GM19240 (cell line): Measurements from ENCODE around the gene OSBPL6.
"Not testable (repeated sequence)": the region's sequence is repeated elsewhere in the genome, so short reads cannot be mapped to it uniquely, and the experiment has no call there.

ENCODE experiments used
- DNase-seq: peaks from one replicate; pipeline ENCODE4 v3.0.0; 2011; ENCODE audit warnings: low spot score; ENCODE audit not compliant: insufficient read length

OSBPL6 gene

DNA sequence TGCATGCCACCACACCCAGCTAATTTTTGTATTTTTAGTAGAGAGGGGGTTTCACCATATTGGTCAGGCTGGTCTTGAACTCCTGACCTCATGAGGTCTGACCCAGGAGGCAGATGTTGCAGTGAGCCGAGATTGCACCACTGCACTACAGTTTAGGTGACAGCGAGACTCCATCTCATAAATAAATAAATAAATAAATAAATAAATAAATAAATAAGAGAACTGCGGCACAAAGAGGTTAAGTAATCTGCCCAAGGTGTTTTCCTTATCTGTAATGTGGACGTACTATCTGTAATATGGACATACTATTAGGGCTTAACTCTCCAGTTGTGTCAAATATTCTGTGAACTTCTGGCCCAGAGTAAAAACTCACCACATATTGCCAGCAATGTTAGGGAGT lies 4.1 kb downstream of the OSBPL6 start:
- not testable (repeated sequence) for DNase-seq

DNA sequence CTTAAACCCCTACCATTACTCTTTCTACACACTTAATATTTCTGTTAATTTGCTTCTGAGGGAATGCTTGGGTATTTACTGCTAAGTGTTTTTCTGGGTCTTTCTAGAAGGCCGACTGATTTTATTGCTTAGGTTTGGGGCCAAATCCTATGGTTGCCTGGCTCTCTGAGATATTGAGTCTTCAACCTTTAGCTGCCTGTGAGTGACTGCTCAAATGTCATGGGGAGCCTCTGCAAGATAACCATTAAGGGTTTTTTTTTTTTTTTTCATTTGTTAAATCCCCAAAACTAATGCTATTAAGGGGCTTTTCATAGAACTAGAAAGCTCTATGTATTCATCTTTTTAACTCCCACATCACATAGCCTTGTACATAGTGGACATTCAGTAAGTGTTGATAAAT lies 5.0 kb downstream of the OSBPL6 start:
- DNase-seq, result no peak

DNA sequence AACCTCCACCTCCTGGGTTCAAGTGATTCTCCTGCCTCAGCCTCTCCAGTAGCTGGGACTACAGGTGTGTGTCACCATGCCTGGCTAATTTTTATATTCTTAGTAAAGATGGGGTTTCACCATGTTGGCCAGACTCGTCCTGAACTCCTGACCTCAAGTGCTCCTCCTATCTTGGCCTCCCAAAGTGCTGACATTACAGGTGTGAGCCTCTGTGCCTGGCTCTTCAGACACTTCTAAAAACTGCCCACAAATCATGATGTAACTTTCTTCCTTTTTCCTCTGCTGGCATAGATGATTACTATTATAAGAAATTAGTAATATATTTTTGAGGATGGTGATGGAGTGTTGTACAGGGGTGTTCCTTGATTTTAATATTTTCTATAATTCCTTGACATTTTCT lies 6.0 kb downstream of the OSBPL6 start:
- no peak for DNase-seq

DNA sequence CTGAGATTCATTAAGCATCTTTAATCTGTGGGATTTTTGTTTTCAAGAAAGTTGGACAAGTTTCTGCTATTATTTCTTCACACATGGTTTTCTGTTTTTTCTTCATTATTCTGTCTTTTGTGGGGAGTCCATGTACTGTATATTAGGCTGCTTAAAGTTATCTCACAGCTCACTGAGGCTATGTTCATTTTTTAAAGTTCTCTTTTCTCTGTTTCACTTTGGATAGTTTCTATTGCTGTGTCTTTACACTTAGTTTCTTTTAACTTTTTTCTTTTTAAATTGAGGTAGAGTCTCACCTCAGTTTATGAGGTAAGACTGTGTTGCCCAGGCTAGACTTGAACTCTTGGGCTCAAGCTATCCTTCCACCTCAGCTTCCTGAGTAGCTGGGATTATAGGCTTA lies 8.6 kb downstream of the OSBPL6 start:
- no peak for DNase-seq

DNA sequence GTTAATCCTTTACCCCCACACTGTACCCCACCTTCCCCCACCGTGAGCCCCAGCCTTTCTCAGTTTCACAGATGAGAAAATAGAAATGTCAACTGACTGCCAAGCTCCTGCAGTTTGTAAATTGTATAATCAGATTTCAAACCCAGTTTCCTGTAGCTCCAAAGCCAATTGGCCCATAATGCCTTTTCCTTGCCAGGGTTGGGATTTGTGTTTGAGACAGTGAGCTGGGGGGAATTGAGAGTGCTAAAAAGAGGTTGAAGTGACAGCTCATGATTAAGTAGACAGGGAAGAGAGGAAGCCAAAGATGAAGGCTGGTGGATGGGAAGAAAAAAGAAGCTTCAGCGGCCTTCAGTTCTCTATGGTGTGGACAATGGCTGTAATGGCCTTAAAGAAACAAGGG lies 10.7 kb downstream of the OSBPL6 start:
- no peak for DNase-seq

DNA sequence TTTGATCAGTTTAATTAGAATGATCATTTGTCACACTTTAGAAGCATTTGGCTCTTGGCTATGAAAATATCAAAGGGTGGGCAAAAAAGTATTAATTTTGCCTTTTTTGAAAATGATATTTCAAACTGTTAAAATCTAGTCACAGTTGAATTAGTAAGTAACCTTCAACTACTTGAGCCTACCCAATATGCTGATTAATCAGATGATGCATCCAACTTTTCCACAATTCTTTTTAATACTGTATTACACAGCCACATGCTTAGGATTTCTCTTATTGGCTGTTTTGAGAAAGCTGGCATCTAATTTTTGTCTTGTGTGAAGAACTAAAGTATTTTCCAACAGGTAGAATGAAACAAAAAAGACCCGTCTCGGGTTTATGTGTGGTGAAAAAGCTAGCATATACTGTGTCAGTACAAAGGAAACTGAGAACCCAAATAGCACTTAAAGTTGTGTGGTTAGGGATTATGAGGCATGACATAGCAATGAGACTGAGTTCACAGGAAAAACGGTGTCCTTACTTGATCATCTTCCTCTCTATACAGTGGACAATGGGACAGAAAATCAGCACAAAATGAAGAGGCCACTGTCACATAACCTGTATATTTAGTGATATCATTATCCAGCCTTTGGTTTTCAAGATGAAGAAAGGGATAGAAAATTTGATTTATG lies 11.7 kb downstream of the OSBPL6 start:
- DNase-seq, result no peak

DNA sequence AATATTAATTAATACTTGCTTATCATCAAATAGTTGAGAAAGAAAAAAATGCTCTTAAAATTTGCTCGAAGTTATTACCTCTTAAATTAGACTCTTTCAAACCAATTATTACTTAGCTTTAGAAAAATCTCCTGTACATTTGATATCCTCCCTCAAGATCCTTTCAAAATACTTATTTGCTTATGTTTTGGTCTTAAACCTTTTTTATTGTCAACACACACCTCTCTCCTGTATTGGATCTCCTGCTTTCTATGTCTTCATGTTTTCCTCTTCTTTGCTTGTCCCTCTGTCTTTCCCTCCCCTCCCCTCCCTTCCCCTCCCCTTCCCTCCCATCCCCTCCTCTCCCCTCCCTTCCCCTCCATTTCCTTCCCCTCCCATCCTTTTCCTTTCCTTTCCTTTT lies 14.0 kb downstream of the OSBPL6 start:
- no peak for DNase-seq

DNA sequence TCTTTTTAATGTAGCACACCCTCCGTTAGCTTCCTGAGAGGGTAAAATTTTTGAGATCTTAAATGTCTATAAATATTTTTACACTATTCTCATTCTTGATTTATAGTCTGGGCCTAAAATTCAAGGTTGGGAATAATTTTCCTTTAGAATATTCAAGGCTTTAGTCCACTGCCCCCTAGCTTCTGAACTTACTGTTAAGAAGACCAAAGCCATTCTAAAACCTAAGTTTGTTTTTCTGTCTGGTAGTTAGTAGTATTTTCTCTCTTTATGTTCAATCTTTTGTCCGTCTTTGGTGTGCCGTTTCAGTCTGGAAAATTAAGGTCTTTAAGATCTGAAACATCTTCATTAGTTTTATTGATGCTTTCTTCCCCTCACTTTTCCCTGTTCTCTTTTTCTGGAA lies 14.5 kb downstream of the OSBPL6 start:
- no peak for DNase-seq

DNA sequence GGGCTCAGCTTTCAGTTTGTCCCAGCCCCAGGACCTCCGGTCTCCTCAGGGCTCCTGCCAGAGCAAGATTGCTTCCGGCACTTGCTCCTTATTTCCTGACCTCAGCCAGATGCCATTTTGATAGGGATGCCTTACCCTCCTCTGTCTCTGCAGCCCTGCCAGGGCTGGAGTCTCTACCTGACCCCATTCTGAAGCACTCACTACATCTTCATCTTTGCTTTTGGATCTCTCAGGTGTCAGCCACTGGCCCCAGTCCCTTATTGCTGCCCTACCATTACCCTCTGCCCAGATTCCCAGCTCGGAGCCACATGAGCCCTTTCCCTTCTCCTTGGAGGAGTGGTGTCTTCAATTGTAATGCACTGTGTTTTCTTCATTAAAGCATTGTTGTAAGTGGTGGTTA lies 17.1 kb downstream of the OSBPL6 start:
- no peak for DNase-seq

DNA sequence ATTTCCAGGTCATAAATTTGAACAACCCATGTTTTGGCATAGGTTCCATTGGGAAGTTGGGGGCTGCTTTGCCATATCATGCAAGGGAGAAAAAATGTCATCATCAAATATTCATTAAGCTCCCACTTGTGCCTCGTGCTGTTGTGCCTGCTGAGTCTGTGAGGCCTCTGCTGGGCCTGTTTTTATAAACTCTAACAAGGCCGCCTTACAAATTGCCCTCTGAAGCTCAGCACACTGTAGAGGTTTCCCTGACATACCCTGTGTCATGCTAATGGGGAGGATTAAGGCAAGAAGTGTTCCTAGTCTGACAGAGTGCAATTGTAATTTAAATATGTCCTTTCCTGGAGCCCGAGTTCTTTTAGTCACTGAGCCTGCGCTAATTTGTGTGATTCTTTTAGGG lies 17.6 kb downstream of the OSBPL6 start:
- DNase-seq, result no peak

DNA sequence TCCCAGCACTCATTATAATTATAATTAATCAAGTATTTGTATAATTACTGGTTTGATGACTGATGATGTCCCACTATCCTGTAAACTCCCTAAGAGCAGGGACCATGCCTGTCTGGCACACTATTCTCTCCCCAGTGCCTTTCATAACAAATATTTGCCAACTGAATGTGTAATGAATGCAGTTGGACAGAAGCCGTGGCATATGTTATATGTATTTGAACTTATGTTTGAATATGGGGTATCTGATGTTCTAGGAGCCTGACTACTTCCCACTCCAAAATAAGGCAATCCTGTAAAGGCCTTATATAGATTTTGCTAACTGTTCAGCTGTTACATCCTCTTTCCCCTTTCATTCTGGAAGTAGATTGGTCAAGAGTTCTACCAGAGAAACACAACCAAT lies 19.7 kb downstream of the OSBPL6 start:
- DNase-seq, result no peak

DNA sequence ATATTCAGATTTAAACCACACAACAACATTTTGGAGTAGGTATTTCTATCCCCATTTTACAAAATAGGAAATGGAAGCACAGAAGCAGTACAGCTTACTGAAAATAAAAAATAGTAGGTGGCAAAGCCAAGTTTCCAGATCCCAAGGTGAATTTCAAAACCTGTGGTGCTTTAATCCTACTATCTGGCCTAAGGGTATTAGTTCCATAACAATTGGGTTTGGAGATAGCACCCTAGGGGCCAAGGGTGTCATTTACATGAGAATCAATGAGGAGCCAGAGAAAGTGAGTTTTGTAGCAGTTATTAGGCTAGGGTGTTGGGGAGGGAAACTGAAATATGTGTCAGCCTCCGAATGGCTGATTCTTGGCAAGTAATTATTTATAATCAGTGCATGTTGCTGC lies 24.9 kb downstream of the OSBPL6 start:
- no peak for DNase-seq

DNA sequence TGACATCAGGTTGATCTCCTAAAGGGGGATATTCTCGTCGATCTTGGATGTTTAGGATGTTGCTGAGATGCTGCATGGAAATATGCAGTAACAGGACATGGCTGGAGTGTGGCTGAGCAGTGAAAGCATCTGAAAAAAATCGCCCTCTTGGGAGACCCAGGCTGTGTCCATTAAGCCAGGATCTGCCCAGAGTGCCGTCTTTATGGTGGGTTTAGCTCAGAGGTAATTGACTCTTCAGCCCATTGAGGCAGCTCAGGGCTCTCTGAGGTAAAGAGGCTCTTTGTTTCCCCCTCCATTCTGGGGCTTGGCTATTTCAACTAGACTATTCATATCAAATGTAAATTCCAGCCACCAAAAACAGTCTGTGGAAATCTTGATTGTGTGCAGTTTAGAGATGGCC lies 26.5 kb downstream of the OSBPL6 start:
- no peak for DNase-seq

DNA sequence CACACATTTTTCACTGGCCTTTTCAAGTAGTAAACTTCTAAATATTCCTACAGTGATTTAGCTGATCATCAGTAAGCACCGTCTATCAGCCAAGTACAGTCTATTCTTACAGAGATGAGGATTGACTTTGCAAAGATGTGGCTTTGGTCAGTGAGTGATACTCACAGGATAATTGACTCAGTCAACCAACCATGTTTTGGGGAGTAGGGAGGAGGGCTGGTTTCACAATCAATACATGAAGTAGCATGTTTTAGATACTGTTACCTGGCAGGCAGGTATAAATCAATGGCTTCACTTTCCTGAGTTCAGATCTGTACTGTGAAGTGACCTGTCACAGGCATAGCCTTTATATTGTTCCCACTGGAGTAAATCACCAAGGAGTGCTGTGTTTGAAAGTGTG lies 27.2 kb downstream of the OSBPL6 start:
- DNase-seq, result no peak

DNA sequence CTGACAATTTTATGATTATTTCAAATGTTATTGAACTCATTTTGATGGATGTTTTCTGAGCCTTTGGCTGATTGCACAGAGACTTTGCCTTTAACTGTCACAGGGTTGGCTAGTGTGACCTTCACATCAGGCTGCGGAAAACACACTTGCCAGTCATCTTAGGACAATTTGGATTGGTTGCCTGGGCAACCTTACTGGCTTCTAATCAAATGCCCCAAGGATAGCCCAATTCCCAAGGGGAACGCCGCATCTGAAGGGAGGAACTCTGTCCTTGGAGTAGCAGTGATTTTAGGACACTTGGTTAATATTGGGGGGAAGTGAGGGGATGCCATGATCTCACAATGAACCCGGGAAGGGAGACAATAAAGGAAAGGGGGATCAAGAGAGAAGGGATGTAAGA lies 29.5 kb downstream of the OSBPL6 start:
- no peak for DNase-seq

DNA sequence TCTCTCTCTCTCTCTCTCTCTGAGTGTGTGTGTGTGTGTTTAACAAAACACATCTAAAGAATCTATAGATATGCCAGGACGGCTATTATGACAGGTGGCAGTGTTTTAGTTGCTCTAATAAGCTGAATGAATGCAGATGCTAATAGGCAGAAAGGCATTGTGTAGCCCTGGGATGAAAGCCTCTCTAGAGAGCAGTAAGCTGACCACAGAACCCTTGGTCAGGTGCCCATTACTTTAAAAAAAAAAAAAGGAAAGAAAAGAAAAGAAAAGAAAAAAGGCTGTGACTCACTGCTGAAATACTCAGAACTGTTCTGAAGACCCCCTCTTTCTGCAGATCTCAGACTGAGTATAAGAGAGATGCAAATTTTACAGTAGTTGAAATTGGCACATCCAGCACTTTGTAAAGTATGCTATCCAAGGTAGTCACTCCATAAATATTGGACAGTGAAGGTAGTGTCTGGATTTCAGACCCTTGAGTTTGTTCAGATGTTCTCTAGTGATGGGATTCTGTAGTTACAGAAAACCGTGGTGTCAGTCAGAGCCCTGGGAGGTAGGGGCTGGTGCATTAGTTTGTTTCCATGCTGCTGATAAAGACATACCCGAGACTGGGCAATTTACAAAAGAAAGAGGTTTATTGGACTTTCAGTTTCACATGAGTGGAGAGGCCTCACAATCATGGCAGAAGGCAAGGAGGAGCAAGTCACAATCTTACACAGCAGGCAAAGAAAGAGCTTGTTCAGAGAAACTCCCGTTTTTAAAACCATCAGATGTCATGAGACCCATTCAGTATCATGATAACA lies 30.9 kb downstream of the OSBPL6 start:
- DNase-seq, result no peak

DNA sequence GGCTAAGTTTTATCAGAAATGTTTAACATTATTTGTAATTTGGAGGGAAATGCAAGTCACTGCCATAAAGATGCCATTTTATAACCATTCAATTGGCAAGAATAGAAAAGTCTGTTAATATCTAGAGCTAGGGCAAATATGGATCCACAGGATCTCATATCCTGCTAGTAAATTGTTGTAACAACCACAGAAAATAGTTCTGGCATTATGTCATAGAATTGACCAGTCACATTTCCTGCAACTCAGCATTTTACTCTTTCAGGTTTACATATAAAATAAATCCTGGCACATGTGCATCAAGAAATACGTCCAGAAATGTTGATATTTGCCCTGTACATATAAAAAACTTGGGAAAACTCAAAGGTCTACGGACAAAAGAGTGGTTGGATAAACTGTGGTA lies 32.9 kb downstream of the OSBPL6 start:
- DNase-seq, result no peak

DNA sequence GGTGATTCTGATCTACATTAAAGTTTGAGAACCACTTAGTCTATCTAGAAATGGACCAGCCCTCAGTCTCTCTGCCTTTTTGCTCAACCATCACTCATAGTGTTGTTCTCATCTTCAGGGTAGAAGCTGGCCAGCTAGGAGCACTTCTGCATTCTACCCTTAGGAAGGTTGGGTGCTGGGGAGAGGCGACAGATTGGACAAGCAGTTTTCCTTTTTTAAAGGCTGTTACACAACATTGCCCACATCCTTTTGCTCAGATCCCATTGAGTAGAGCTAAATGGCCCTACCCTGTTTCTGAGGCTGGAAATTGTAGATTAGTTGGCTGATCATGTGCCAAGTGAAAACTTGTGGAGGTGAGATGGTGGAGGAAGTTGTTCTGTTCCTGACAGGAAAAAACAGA lies 35.6 kb downstream of the OSBPL6 start:
- no peak for DNase-seq

DNA sequence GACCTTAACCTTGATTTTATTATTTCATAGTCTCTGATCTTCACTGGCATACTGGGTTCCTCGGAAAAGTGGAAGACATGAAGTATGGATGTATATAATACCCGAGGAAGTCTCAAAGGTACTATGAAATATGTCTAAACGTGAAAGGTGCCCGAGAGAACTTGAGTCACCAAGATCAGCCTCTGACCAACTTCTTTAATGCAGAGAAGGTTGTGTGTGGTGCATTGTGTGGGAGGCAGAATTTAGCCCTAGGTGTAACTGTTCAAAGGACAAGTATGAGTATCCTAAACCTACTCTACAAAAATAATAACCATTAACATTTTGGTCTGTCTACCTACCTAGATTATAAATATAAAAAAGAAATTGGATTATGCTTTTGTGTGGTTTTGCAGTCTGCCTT lies 36.1 kb downstream of the OSBPL6 start:
- no peak for DNase-seq

DNA sequence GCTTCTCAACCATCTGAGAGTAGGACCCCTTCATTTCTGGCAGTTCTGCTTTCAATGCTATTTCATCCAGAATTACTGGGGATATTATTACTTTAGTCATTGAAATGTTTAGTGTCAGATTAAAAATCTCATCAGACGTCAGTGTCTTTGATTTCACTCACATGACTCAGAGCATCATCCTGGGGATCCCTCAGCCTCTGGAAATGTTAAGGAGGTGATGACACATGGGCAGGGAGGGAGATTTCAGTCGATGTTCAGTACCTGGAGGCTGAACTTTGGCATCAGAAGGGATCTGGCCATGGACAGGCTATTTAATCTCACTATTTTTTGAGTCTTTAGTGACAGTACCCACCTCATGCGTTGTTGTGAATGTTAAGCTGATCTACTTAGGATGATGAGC lies 39.1 kb downstream of the OSBPL6 start:
- no peak for DNase-seq

DNA sequence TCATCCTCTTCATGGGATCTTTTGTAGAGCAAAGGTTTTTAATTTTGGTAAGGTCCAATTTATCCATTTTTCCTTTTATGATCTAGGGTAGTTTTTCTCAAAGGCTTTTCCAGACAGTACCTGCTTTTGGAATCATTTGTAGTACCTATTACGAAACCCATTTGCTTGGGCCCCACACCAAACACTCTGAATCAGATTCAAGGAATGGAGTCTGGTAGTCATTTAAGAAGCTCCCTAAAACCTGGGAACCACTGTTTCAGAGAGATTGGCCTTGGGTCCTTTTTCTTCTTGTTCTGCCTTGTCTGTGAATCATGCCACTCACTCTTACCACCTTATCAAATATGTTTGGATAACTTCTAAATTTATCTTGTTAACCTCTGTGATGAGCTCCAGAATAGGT lies 40.3 kb downstream of the OSBPL6 start:
- DNase-seq, result no peak

DNA sequence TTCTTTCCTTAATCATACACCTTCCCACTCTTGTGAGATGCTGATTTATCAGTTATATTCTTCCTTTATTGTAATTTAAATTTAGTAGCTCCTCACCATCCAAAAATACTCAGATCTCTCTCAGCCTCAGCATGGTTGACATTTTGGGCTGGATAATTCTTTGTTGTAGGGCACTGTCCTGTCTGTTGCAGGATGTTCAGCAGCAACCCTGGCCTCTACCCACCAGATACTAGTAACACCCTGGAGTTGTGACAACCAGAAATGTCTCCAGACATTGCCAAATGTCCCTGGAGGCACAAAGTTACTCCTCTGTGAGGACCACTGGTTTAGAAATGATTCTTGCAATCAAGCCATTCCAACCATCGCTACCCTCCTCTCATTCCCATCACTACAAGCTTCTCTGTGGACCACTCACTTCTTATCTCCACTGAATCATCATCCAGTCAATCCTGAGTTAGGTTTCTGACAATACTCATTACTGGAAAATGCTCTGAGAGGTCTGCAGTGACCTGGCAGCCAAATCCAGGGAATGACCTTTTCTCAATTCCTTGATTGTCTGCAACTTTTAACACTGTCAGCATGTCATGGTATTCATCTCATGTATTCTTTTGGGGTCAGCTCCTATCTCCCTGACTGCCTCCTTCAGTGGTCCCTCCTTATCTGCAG lies 43.3 kb downstream of the OSBPL6 start:
- DNase-seq, result no peak

DNA sequence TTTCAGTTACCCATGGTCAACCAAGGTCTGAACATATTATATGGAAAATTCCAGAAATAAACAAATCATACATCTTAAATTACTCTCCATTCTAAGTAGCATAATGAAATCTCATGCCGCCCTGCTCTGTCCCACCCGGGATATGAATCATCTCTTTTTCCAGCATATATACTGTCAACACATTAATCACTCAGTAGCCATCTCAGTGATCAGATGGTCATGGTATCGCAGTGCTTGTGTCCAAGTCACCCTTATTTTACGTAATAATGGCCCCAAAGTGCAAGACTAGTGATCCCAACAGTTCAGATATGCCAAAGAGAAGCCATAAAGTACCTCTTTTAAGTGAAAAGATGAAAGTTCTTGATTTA lies 43.8 kb downstream of the OSBPL6 start:
- DNase-seq, result no peak
